AML-193 (cell line): Measurements from ENCODE around the gene MICU1.
"Not testable (repeated sequence)": the region's sequence is repeated elsewhere in the genome, so short reads cannot be mapped to it uniquely, and the experiment has no call there.

ENCODE experiments used
- DNase-seq, 2 experiments: peaks; one replicate each; lab custom pipeline; 2025; lab: John Stamatoyannopoulos, UW

MICU1 gene

DNA sequence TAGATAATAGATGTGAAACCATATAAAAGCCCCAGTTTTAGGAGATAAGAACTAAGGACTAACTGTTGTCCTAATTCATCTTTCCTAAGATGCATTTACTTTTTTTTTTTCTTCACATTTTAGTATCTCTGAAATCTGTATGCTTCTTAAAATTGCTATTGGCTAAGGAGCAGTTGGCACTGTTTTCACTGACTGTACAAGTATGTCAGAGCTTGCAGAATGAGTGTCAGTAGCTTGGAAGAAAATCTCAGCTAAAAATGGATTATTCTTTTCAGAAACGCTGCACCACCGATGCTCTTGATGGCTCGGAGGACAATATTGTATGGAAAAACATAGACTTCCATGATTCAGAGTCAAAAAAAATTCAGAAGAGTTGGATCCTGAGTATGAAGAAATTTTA, 180.0 kb downstream of the MICU1 start:
- no peak for DNase-seq

DNA sequence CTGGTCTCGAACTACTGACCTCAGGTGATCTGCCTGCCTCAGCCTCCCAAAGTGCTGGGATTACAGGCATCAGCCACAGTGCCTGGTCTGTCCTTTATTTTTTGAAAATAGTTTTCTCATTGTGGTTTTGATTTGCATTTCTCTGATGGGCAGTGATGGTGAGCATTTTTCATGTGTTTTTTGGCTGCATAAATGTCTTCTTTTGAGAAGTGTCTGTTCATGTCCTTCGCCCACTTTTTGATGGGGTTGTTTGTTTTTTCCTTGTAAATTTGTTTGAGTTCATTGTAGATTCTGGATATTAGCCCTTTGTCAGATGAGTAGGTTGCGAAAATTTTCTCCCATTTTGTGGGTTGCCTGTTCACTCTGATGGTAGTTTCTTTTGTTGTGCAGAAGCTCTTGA, 182.9 kb downstream of the MICU1 start:
- not testable (repeated sequence) for DNase-seq

DNA sequence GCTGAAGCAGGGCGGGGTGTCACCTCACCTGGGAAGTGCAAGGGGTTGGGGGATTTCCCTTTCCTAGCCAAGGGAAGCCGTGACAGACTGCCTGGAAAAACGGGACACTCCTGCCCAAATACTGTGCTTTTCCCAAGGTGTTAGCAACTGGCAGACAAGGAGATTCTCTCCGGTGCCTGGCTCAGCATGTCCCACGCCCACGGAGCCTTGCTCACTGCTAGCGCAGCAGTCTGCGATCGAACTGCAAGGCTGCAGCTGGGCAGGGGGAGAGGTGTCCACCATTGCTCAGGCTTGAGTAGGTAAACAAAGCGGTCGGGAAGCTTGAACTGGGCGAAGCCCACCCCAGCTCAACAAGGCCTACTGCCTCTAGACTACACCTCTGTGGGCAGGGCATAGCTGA, 190.3 kb downstream of the MICU1 start:
- no peak for DNase-seq

DNA sequence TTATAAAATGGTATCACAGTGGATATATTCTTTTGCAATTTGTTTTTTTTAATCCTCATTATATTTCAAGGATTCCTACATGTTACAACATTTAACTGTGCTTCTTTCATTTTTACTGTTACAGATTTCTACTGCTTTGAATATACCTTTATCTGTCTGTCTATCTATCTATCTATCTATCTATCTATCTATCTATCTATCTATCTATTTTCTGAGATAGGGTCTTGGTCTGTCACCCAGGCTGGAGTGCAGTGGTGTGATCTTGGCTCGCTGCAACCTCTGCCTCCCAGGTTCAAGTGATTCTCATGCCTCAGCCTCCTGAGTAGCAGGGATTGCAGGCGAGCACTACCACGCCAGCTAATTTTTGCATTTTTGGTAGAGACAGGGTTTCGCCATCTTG, 194.9 kb downstream of the MICU1 start:
- not testable (repeated sequence) for DNase-seq

DNA sequence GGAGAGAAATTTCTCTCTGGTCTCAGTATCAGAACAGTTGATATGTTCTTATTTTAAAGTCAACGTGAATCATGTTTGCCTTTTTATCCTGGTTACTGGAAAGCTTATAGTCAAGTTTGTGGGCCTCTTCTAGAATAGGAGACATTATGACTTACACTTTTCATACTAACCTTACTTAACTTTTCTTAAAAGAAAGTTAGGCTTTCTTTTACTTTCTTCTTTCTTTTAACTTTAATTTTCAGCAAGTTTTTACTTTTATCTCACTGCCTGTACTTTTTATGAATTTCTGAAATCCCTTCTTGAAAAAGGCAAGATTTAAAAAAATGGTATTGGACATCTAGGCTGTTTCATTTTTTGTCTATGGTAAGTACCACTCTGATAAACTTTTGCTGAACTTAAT, 195.9 kb downstream of the MICU1 start:
- no peak for DNase-seq

DNA sequence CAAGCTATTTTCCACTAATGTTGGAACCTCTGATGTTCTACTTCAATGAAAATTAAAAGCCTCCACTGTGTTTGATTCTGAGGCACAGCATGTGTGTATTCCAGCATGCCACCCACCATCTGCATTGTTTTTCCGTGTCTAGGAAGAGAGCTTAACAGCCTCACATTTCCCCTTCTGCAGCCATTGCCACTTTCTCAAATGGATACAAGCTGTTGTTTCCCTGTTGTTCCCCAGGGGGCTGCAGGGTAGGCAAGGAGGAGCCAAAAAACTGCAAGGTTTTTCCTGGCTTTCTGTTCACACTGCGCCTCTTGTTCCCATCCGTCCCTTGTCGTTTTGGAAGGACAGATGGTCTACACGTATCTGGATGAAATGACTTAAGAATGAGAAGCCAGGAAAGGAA, 198.9 kb downstream of the MICU1 start:
- no peak for DNase-seq

DNA sequence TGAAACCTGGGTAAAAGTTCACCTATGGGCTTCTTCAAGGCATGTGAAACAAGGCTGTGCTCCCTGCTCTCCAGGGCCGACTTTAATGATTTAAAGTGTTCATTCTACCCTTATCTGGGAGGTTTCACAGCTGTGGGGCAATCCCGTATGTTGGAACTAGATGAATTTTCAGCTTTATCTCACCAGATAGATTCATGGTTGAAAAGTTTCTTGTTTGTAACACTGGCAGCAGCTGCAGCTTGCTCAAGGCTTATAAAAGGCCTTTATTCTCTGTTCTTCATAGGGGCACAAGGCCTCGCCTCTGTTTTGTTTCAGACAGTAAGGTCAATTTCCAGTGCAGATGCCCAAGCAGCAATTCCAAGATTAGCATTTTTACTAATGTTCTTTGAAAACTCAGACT, 200.7 kb downstream of the MICU1 start:
- no peak for DNase-seq

DNA sequence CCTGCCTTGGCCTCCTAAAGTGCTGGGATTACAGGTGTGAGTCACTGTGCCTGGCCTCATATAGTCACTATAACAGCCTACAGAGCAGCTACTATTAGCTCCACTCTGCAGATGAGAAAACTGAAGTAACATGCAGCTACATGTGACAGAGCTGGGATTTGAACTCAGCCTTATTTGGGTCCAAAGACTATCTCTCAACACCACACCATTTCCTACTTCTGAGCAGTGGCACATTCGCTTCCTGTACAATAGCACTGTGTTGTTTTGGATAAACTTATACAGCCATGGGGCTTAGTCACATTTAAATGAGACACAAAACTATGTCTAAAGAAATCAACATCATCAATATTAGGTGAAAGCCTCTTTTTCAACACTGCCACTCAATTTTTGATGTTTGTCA, 201.3 kb downstream of the MICU1 start:
- no peak for DNase-seq

DNA sequence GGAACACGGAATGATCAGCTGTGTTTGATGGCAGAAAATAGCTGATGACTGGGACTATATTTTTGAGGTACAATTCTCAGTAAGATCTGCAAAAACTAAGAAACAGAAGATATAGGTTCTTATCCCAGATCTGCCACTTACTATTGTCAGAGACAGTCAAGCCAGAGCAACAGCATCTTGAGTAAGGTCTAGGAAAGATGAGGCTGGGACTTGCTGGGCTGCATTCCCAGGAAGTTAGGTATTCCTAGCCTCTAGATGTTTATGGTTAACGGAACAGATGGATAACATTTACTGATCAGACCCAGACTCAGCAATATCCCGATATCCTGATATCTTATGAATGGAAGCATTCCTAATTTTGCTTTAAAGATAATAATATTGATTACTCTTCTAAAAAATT, 202.5 kb downstream of the MICU1 start:
- DNase-seq: no peak

DNA sequence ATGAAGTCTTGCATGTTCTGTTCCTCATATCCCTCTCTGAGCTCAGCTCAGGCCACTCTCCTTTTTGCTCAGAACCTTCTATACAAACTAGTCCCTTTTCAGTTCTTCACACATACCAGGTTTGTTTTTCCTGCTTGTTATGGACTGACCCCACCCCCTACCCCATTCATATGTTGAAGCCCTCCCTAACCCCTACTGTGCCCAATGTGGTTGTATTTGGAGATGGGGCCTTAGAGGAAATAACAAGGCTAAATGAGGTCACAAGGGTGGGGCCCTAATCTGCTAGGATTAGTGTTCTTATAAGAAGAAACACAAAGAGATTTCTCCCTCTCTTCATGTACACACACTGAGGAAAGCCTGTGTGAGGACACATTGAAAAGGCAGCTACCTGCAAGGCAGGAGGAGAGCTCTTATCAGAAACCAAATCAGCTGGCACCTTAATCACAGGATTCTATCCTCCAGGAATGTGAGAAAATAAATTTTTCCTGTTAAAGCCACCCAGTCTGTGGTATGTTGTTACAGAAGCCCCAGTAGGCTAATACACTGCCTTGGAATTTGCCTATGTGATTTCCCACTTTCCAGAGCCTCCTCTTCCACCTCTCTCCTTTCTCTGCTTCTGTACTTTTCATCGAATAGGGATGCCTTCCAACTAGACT, 203.9 kb downstream of the MICU1 start:
- no peak for DNase-seq

DNA sequence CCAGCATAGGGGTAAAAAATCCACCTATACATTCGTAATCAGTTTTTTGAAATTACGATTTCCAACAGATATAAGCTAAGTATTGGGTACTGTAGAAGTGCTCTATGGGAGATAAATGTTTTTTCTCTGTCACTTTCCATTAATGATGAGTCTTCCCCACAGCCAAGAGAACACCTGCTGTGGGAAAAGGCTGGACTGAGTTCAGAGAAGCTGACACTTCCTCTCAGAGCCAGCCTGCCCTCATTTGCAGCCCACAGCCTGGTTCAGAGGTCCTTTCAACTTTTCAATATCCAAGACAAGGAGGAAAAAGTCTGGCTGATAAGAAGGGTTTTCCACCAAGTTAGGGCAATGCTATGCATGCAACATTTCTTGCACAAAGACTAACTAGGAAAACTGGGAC, 206.6 kb downstream of the MICU1 start:
- DNase-seq: no peak

DNA sequence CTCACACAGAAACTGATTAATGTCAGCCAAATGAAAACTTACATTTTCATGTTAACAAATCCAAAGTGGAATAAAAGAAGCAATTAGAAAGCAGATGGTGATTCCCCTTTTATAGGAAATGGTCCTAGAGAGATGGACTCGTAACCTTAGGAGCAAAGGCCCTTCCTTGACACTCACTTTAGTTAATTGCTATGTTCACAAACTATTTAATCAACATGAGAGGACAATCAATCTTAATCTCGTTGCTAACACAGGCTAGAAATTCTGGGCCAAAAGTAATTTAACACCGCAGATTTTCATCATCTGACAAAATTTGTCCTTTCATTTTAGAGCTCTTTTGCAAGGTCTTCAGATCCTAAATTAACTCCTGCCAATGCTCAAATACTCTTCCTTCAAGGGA, 207.2 kb downstream of the MICU1 start:
- no peak for DNase-seq

DNA sequence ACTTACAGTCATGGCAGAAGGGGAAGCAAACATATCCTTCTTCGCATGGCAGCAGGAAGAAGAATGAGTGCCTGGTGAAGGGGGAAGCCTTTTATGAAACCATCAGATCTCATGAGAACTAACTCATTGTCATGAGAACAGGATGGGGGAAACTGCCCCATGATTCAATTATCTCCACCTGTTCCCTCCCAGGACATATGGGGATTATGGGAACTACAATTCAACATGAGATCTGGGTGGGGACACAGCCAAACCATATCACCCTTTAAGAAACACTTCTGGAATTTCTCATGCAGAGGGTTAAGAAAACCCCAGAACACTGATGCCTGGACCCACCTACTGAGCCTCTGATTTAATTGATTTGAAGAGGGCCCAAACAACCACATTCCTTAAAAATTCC, 207.9 kb downstream of the MICU1 start:
- no peak for DNase-seq

DNA sequence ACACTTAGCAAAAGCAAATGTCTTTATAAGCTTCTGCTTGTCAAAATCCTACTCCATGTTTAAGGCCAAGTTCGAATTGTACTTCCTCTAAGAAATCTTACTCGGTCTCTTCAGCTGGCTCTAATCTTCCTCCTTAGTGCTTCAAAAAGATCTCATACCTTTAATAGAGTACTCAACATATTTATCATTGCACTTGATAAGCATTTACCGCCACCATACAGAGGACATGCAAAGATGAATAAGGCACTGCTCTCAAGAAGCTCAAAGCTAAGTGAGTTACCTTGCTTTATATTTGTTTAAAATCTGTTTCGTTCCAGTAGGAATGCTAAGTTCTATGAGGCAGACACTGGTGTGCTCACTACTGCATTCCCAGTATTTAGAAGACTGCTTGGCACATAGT, 209.2 kb downstream of the MICU1 start:
- no peak for DNase-seq

DNA sequence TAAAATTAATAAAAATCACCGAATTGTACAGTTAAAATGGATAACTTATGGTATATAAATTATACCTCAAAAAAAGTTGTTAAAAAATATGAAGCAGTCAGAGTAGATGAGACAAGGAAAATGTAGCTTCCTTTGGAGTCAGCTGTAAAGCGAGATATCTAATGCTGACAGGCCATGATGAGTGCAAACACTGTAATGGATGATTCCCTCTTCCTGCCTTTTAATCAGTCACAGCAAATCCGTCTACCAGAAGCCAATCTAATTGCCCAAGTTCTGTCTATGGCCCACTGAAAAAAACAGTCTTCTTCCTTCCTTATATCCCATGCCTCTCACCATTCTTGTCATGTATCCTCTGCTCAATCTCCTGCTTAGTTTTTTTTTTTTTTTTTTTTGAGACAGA, 211.2 kb downstream of the MICU1 start:
- DNase-seq: no peak

DNA sequence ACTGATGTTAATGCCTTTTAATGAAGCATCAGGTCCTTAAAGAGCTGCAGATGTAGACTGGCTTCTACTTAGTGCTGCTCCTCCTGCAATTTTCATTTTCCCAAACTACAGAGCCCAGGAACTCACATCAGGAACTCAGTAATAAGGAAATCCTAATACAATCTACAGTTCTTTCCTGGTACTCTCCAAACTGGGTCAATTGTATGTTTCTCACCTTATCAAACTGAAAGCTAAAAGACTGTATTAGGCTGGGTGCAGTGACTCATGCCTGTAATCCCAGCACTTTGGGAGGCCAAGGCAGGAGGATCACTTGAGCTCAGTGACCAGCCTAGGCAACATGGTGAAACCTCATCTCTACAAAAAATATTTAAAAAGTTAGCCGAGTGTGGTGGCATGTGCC, 216.7 kb downstream of the MICU1 start:
- no peak for DNase-seq

DNA sequence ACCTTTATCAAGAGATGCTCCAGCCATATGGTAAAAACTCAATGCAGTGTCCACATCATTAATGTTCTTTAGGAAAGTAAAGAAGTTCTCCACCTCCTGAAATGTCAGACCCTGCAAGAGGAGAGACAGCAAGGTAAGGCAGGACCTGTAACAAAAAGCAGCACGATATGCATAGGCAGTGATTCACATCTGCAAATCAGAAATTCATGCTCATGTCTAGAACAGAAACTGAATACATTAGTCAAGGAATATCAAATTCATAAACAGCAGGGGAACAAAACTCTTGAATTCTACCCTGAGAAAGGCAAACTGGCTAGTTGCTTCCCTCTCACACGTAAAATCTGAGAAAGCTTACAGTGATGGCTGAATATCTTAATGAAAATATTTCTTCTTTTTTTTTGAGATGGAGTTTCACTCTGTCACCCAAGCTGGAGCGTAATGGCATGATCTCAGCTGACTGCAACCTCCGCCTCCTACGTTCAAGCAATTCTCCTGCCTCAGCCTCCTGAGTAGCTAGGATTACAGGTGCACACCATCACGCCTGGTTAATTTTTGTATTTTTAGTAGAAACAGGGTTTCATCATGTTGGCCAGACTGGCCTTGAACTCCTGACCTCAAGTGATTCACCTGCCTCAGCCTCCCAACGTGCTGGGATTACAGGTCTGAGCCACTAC, 217.8 kb downstream of the MICU1 start:
- DNase-seq: no peak

DNA sequence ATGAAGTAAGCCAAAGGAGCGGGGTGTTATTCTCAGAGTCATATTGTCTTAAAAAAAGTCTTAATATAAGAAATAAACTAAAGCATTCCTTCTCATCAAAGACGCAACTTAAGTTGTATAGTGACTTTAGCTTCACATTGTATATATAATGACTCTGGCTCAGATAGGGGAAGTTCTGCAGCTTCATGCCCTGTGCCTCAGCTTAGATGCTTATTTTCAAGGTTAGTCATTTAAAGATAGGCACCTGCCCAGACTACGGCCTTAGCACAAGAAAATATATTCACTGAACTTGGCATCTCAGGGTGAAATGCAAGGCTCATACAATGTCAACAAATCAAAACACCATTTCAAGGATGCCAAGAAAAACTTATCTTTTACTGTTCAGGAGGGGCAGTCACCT, 218.4 kb downstream of the MICU1 start:
- DNase-seq: no peak

DNA sequence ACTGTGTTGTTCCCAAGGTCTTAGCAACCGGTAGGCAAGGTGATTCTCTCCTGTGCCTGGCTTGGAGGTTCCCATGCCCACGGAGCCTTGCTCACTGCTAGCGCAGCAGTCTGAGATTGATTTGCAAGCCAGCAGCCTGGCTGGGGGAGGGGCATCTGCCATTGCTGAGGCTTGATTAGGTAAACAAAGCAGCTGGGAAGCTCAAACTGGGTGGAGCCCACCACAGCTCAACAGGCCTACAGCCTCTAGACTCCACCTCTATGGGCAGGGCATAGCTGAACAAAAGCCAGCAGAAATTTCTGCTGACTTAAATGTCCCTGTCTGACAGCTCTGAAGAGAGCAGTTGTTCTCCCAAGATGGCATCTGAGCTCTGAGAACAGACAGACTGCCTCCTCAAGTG, 230.3 kb downstream of the MICU1 start:
- DNase-seq: not testable (repeated sequence)

DNA sequence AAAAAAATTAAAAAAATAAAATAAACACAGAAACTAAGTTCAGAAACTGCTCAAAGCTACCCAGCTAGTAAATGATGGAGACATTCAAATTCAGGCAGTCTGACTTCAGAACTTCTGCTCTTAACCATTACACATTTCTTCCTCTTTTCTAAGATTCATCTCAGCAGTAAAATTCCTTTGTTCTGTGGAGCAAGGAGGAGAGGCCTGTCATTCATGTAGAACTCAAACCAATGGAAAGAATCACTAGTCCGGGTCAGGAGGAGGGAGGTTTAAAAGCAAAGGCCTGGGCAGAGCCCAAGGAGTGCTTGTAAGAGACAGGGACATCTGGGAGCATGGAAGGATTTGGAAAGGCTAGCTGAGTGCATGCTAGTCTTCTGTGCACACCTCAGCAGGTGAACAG, 233.3 kb downstream of the MICU1 start:
- no peak for DNase-seq

DNA sequence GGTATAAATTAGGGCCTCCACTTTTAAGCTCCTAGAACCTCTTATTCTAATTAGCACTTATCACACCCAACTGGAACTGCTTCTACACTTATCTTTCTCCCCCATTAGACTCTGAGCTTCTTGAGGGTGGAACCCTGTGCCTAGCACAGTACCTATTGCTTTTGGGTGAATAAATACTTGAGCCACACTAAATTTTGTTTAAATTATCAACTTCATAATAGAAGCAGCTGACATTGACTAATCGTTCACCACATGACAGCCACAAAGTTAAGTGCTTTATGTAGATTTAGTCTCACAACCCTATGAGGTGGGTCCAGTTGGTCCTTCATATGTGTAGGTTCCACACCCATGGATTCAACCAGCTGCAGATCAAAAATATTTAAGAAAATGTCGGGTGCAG, 235.1 kb downstream of the MICU1 start:
- DNase-seq: no peak

DNA sequence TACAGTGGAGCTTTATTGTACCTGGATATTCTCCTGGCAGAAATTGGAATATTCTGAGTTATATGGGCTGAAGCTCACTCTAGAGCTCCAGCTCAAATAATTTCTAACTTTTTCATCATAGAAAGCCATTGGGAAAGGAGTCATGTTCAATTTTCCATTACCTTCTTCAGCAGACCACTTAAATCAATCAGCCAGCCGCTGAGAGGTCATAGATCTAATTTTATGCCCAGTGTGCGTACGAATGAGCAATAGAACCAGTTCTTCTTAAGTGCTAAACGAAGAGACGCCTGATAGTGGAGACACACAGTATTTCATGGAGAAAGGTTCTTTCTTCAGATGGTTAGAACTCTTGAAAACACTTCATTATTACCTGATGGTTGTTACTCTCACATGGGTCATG, 236.2 kb downstream of the MICU1 start:
- DNase-seq: no peak

DNA sequence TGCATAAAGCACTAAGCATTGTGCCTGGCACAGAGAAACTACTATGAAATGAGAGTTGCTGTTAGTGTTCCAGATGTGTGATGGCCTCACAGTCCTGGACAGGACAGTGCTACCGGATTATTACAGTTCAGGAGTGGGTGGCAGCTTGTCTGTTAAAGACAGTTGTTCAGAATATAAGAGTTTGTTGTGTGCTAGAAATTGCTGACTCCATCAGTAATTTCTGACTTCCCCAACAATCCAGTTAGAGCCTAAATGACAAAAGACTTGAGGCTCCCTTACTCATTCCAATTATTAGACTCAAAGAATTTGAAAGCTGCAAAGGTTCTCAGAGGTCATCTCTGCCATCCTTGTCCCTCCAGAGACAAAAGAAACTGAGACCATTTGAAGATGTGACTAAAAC, 236.9 kb downstream of the MICU1 start:
- DNase-seq: no peak

DNA sequence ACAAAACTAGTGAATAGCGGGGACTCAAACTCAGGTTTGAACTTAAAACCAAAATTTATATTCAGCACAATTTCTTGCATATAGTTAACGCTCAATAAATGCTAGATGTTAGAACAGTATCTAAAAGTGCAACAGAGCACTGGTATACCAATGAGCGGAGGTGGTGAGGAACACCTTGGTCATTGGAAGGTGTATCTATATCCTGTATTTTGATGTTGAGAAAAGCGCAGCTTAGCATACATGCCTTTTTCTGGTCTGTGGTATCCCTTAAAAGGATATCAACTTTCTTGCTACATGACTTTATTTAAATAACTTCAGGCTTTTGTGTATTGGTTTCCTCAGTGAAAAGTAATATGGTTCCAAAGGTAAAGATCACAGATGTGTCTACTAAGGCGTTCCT, 237.8 kb downstream of the MICU1 start:
- DNase-seq: no peak
